GM23338 (cell line): ENCODE measurements around the gene ABRAXAS1.

Experiments
- CTCF ChIP-seq, 2 experiments: fragments of 200-600 bp in 1 of 2; sonication (generic) in 1 of 2; conservative IDR thresholded peaks; 2 replicates each; pipeline versions ENCODE4 v1.5.1 to v1.6.1; 2016 to 2017; ENCODE audit warnings: antibody characterized with exemption in 2 of 2, low read depth in 2 of 2, mild to moderate bottlenecking in 2 of 2, moderate library complexity in 1 of 2
- EZH2 ChIP-seq: fragments of 200-600 bp; sonication (generic); IDR thresholded peaks from one replicate; pipeline ENCODE4 v1.8.0; 2017; ENCODE audit warnings: antibody characterized with exemption, mild to moderate bottlenecking, low read depth; ENCODE audit not compliant: unreplicated experiment

- no peak for TF ChIP-seq CTCF (conservative IDR thresholded peaks at IDR 0.05; ENCODE audit: low read depth in 2 of 2)
- TF ChIP-seq EZH2 = no peak
Observed at GRCh38 chr4:83486457-83487129, 1.7 kb upstream of the ABRAXAS1 start.
